HFF-Myc (cell line): Measurements from ENCODE around the gene CLIP1.
"Not testable (repeated sequence)": the region's sequence is repeated elsewhere in the genome, so short reads cannot be mapped to it uniquely, and the experiment has no call there.

ENCODE experiments used
- DNase-seq: peaks from one replicate; pipeline ENCODE4 v3.0.0-alpha.2; 2011; ENCODE audit warnings: low read depth; ENCODE audit errors: extremely low read depth
- H3K4me3 ChIP-seq: replicated peaks from 2 replicates; pipeline ENCODE4 v1.5.1; 2011; ENCODE audit warnings: low read depth, mild to moderate bottlenecking, control low read depth, low read length
- TF ChIP-seq, protein P1 (sequence below): IDR thresholded peaks from 2 replicates; pipeline ENCODE4 v1.5.1; 2012; ENCODE audit warnings: mild to moderate bottlenecking, low read depth, low read length, control low read depth; ENCODE audit errors: missing control alignments

CLIP1 gene

GRCh38 chr12:122362755-122363154, 59.7 kb downstream of the CLIP1 start:
- TF ChIP-seq, protein P1, sequence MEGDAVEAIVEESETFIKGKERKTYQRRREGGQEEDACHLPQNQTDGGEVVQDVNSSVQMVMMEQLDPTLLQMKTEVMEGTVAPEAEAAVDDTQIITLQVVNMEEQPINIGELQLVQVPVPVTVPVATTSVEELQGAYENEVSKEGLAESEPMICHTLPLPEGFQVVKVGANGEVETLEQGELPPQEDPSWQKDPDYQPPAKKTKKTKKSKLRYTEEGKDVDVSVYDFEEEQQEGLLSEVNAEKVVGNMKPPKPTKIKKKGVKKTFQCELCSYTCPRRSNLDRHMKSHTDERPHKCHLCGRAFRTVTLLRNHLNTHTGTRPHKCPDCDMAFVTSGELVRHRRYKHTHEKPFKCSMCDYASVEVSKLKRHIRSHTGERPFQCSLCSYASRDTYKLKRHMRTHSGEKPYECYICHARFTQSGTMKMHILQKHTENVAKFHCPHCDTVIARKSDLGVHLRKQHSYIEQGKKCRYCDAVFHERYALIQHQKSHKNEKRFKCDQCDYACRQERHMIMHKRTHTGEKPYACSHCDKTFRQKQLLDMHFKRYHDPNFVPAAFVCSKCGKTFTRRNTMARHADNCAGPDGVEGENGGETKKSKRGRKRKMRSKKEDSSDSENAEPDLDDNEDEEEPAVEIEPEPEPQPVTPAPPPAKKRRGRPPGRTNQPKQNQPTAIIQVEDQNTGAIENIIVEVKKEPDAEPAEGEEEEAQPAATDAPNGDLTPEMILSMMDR: no peak
- H3K4me3 ChIP-seq: no peak overlapping the region
- no peak for DNase-seq

- not testable (repeated sequence) for DNase-seq, H3K4me3 ChIP-seq
These were observed 64.1 kb downstream of the CLIP1 start for GRCh38 chr12:122358403-122358802.

- DNase-seq: not testable (repeated sequence)
These were observed 64.9 kb downstream of the CLIP1 start for GRCh38 chr12:122357536-122357935.

GRCh38 chr12:122356991-122357390, 65.5 kb downstream of the CLIP1 start:
- DNase-seq, H3K4me3 ChIP-seq: not testable (repeated sequence)

More at GRCh38 chr12:122357536-122357935, 64.9 kb downstream of the CLIP1 start:
- H3K4me3 ChIP-seq: not testable (repeated sequence)

GRCh38 chr12:122356192-122356635, 66.3 kb downstream of the CLIP1 start:
- TF ChIP-seq, protein P1: peak; percentile 75
- DNase-seq: peak; percentile 59
- H3K4me3 ChIP-seq: no peak overlapping the region

DNA sequence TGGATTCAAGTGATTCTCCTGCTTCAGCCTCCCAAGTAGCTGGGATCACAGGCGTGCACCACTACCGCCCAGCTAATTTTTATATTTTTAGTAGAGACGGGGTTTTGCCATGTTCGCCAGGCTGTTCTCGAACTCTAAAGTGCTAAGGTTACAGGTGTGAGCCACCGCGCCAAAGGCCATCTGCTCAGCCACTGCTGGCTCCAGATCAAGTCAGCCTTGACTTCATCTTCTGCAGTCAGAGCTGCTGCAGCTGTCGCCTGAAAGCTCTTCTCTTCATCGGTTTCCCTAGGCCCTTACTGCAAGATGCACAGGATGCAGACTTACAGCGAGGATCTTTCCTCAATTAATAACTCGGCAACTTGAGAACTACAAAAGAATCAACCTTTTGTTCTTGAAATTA, 66.8 kb downstream of the CLIP1 start:
- TF ChIP-seq, protein P1: no peak
- no peak for DNase-seq
- H3K4me3 ChIP-seq: no peak overlapping the region

DNA sequence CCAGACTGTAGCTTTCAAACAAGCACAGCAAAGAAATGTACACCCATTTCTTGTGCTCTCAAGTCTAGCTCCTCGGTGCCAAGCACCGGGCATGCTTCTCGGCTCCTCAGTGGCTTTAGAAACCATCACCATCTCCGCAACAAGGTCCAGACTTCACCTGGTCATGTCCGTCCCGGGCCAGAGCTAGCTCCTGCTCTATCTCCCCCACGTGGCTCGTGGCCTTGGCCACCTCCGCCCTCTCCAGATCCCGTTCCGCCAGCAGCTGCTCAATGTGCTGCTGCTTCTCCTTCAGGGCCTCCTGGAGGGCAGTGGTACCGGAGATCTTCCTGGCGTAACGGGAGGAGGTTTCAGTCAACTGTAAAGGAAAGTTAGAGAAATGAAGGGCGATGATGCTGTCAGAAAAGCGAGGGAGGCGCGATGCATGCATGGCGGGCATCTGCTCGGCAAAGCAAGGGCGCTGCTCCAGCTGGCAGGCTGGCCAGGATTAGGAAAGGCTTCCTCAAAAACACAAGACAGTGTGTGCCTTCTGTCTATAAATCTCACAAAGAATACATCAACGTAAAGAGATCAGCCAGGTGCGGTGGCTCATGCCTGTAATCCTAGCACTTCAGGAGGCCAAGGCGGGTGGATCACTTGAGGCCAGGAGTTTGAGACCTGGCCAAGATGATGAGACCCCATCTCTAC, 67.4 kb downstream of the CLIP1 start:
- no peak overlapping the region for H3K4me3 ChIP-seq
- no peak for DNase-seq
- TF ChIP-seq, protein P1: no peak

DNA sequence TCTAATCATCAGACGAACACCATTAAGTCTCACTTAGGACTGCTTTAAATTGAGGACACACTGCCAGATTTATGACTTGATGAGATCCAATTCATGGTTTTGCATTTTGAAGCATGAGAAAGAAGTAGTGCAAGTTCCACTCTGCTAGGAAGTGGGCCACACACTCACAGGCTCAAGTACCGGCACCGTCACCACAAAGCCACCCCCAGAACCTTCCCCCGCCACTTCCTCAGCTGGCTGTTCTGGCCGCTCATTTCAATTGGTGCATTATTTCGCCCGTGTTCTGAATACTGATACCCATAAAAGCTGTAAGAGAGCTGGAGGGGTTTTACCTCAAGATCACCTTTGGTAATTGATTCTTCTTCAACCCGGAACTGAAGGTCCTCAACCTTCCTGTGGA, 70.1 kb downstream of the CLIP1 start:
- TF ChIP-seq, protein P1: no peak
- DNase-seq: no peak
- no peak overlapping the region for H3K4me3 ChIP-seq
